Islet of Langerhans (tissue), 1 donor: ENCODE measurements around the gene SYT7.
"Not testable (repeated sequence)": the region's sequence is repeated elsewhere in the genome, so short reads cannot be mapped to it uniquely, and the experiment has no call there.

Source experiments
- FAIRE-seq: peaks from one replicate; lab custom pipeline; 2011; peaks lifted over from hg19 to GRCh38; lab: Jason Lieb, UNC

Gene SYT7

GRCh38 chr11:61475433-61475832 is 105.4 kb downstream of the SYT7 start:
- FAIRE-seq = no peak

GRCh38 chr11:61474013-61474643 is 106.7 kb downstream of the SYT7 start:
- no peak for FAIRE-seq

- no peak for FAIRE-seq
These were observed 107.4 kb downstream of the SYT7 start for GRCh38 chr11:61473370-61474012.

GRCh38 chr11:61472868-61473267 is 108.0 kb downstream of the SYT7 start:
- no peak for FAIRE-seq

- no peak for FAIRE-seq
These were observed 108.6 kb downstream of the SYT7 start for GRCh38 chr11:61472282-61472681.

GRCh38 chr11:61468002-61468401 is 112.9 kb downstream of the SYT7 start:
- no peak for FAIRE-seq

GRCh38 chr11:61467602-61468001 is 113.3 kb downstream of the SYT7 start:
- FAIRE-seq = not testable (repeated sequence)
